Measurements from ENCODE around the gene CAMTA2.
A peak's percentile ranks its signal among the peaks of the same experiment; 100 is the strongest.

CAMTA2 gene

DNA sequence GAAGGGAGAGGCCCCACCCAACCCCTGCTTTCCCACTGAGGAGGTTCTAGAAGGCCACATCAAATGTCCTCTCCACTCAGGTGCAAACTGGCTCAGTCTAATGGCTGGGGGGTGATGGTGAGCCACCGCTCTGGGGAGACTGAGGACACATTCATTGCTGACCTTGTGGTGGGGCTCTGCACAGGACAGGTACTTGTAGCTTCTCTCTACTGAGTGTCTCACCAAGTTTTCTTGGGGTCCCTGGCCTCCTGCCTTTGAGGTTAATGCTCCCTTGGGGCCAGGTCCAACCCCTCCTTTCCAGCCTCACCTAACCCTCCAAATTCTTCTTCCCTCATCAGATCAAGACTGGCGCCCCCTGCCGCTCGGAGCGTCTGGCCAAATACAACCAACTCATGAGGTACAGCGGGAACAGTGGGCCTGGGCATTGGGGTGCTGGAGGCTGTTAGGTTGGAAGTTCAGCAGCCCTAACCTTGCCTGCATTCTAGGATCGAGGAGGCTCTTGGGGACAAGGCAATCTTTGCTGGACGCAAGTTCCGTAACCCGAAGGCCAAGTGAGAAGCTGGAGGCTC, 30.9 kb downstream of the CAMTA2 start:
- Histone ChIP-seq H3K4me3 (ENCODE audit: low read depth in 1 of 2, low read length in 1 of 2) (no peak overlapping the region), H3K4me1 (ENCODE audit: control insufficient read depth in 1 of 2, insufficient read depth in 1 of 2, low read depth in 1 of 2, low read length in 1 of 2) (peaks cover 2 to 8% of the 10 kb centered on the region in 2 experiments)
- TF ChIP-seq, protein P1, sequence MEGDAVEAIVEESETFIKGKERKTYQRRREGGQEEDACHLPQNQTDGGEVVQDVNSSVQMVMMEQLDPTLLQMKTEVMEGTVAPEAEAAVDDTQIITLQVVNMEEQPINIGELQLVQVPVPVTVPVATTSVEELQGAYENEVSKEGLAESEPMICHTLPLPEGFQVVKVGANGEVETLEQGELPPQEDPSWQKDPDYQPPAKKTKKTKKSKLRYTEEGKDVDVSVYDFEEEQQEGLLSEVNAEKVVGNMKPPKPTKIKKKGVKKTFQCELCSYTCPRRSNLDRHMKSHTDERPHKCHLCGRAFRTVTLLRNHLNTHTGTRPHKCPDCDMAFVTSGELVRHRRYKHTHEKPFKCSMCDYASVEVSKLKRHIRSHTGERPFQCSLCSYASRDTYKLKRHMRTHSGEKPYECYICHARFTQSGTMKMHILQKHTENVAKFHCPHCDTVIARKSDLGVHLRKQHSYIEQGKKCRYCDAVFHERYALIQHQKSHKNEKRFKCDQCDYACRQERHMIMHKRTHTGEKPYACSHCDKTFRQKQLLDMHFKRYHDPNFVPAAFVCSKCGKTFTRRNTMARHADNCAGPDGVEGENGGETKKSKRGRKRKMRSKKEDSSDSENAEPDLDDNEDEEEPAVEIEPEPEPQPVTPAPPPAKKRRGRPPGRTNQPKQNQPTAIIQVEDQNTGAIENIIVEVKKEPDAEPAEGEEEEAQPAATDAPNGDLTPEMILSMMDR (IDR thresholded peaks at IDR 0.05) = no peak

GRCh38 chr17:4955091-4955490, 32.4 kb downstream of the CAMTA2 start:
- H3K27me3 ChIP-seq = no peaks in the 10 kb centered on the region
- H3K27ac ChIP-seq = no peak overlapping the region
- H3K4me1 ChIP-seq (ENCODE audit: control insufficient read depth in 1 of 2, insufficient read depth in 1 of 2, low read depth in 1 of 2, low read length in 1 of 2) = peaks cover 17 to 23% of the 10 kb centered on the region in 2 experiments
- no peaks in the 10 kb centered on the region for H3K9me3 ChIP-seq
- no peak overlapping the region for H3K4me3 ChIP-seq (ENCODE audit: low read depth in 1 of 2, low read length in 1 of 2)
- H3K36me3 ChIP-seq = peaks cover 11% of the 10 kb centered on the region
- TF ChIP-seq, protein P1 (IDR thresholded peaks at IDR 0.05) = no peak

More for the DNA sequence above, 30.9 kb downstream of the CAMTA2 start:
- Histone ChIP-seq H3K27ac (no peak overlapping the region), H3K27me3 (no peaks in the 10 kb centered on the region), H3K9me3 (no peaks in the 10 kb centered on the region), H3K36me3 (peaks cover 12% of the 10 kb centered on the region)

GRCh38 chr17:4953451-4953961, 34.0 kb downstream of the CAMTA2 start:
- no peaks in the 10 kb centered on the region for H3K9me3 ChIP-seq
- no peaks in the 10 kb centered on the region for H3K36me3 ChIP-seq
- no peak overlapping the region for H3K4me3 ChIP-seq (ENCODE audit: low read depth in 1 of 2, low read length in 1 of 2)
- peaks cover 25 to 39% of the 10 kb centered on the region in 2 experiments for H3K4me1 ChIP-seq (ENCODE audit: control insufficient read depth in 1 of 2, insufficient read depth in 1 of 2, low read depth in 1 of 2, low read length in 1 of 2)
- no peaks in the 10 kb centered on the region for H3K27me3 ChIP-seq
- H3K27ac ChIP-seq = no peak overlapping the region
- TF ChIP-seq, protein P1 (IDR thresholded peaks at IDR 0.05) = no peak

- H3K4me1 ChIP-seq (ENCODE audit: control insufficient read depth in 1 of 2, insufficient read depth in 1 of 2, low read depth in 1 of 2, low read length in 1 of 2) = peaks cover 32 to 48% of the 10 kb centered on the region in 2 experiments
- H3K36me3 ChIP-seq = peaks cover 4% of the 10 kb centered on the region
- H3K9me3 ChIP-seq = no peaks in the 10 kb centered on the region
- H3K4me3 ChIP-seq (ENCODE audit: low read depth in 1 of 2, low read length in 1 of 2) = no peak overlapping the region
- TF ChIP-seq, protein P1 (IDR thresholded peaks at IDR 0.05) = no peak
- no peaks in the 10 kb centered on the region for H3K27me3 ChIP-seq
- H3K27ac ChIP-seq = peak overlapping the region; percentile 96
Measured at GRCh38 chr17:4951486-4951885, 36.0 kb downstream of the CAMTA2 start.

- peak within 1 kb of the TSS; percentile 99 for H3K4me3 ChIP-seq (ENCODE audit: low read depth in 1 of 2, low read length in 1 of 2)
Measured at GRCh38 chr17:4950746-4951204, 36.7 kb downstream of the CAMTA2 start, which contains the start of gene ENO3. TSS of gene ENO3 (plus strand) at chr17:4951119. CDS start at chr17:4951830, 711 bp downstream.

More at GRCh38 chr17:4950746-4951204, 36.7 kb downstream of the CAMTA2 start, which contains the start of gene ENO3:
- Histone ChIP-seq H3K9me3 (no peaks in the 10 kb centered on the region), H3K27ac (peak within 1 kb of the TSS; percentile 96), H3K4me1 (ENCODE audit: control insufficient read depth in 1 of 2, insufficient read depth in 1 of 2, low read depth in 1 of 2, low read length in 1 of 2) (peaks cover 39 to 51% of the 10 kb centered on the region in 2 experiments), H3K36me3 (peaks cover 11% of the 10 kb centered on the region), H3K27me3 (no peaks in the 10 kb centered on the region)
- TF ChIP-seq, protein P1 (IDR thresholded peaks at IDR 0.05) = no peak
